NCI-H2081 (cell line): ENCODE results near the gene PCAT7.
"Not testable (repeated sequence)": the region's sequence is repeated elsewhere in the genome, so short reads cannot be mapped to it uniquely, and the experiment has no call there.

Experiments
- DNase-seq, 2 experiments: peaks; one replicate each; lab custom pipeline; 2025; lab: John Stamatoyannopoulos, UW

Gene PCAT7

GRCh38 chr9:94554439-94555331 lies at the start of gene PCAT7:
TSS of gene PCAT7 (plus strand) at chr9:94555083.
- peak; percentile 86 to 87 for DNase-seq

- DNase-seq: not testable (repeated sequence)
These were observed 48.5 kb upstream of the PCAT7 start for GRCh38 chr9:94506370-94506769.

GRCh38 chr9:94507531-94508258 lies 47.2 kb upstream of the PCAT7 start:
- peak in 1 of 2 experiments; percentile 0 for DNase-seq

- DNase-seq: no peak
These were observed 43.5 kb upstream of the PCAT7 start for GRCh38 chr9:94511134-94511954.

GRCh38 chr9:94511955-94512265 lies 43.0 kb upstream of the PCAT7 start:
- no peak for DNase-seq

GRCh38 chr9:94514722-94515121 lies 40.2 kb upstream of the PCAT7 start:
- DNase-seq: no peak

- DNase-seq: no peak
These were observed 37.6 kb upstream of the PCAT7 start for GRCh38 chr9:94517254-94517653.

GRCh38 chr9:94525396-94526035 lies 29.4 kb upstream of the PCAT7 start:
- no peak for DNase-seq

- no peak for DNase-seq
These were observed 28.6 kb upstream of the PCAT7 start for GRCh38 chr9:94526271-94526670.

GRCh38 chr9:94526951-94527350 lies 27.9 kb upstream of the PCAT7 start:
- no peak for DNase-seq

- no peak for DNase-seq
These were observed 26.0 kb upstream of the PCAT7 start for GRCh38 chr9:94528886-94529285.

- no peak for DNase-seq
These were observed 21.7 kb upstream of the PCAT7 start for GRCh38 chr9:94533155-94533554.

GRCh38 chr9:94533601-94534000 lies 21.3 kb upstream of the PCAT7 start:
- no peak for DNase-seq

GRCh38 chr9:94534901-94535300 lies 20.0 kb upstream of the PCAT7 start:
- no peak for DNase-seq

- no peak for DNase-seq
These were observed 16.0 kb upstream of the PCAT7 start for GRCh38 chr9:94538908-94539307.

GRCh38 chr9:94544335-94544734 lies 10.5 kb upstream of the PCAT7 start:
- DNase-seq: not testable (repeated sequence)

- no peak for DNase-seq
These were observed 8.9 kb upstream of the PCAT7 start for GRCh38 chr9:94545940-94546339.

GRCh38 chr9:94553029-94553938 lies 1.6 kb upstream of the PCAT7 start:
- peak in 1 of 2 experiments; percentile 20 for DNase-seq

- DNase-seq: no peak
These were observed 825 bp upstream of the PCAT7 start for GRCh38 chr9:94554078-94554438.

- no peak for DNase-seq
These were observed 2.5 kb downstream of the PCAT7 start for GRCh38 chr9:94557376-94557775.

- DNase-seq: no peak
These were observed 5.4 kb downstream of the PCAT7 start for GRCh38 chr9:94560237-94560636.
